ENCODE results near the gene PANK2.
"Not testable (repeated sequence)": the region's sequence is repeated elsewhere in the genome, so short reads cannot be mapped to it uniquely, and the experiment has no call there.

The PANK2 gene

GRCh38 chr20:3888622-3889488 is at the start of gene PANK2:
Gene PANK2, plus strand, starts transcription at chr20:3889387.
- peak; percentile 98 for DNase-seq (ENCODE audit: low read depth)

- DNase-seq (ENCODE audit: low read depth) = not testable (repeated sequence)
Observed at GRCh38 chr20:3840201-3840600, 49.0 kb upstream of the PANK2 start.

- no peak for DNase-seq (ENCODE audit: low read depth)
Observed at GRCh38 chr20:3842348-3842930, 46.7 kb upstream of the PANK2 start.

DNA sequence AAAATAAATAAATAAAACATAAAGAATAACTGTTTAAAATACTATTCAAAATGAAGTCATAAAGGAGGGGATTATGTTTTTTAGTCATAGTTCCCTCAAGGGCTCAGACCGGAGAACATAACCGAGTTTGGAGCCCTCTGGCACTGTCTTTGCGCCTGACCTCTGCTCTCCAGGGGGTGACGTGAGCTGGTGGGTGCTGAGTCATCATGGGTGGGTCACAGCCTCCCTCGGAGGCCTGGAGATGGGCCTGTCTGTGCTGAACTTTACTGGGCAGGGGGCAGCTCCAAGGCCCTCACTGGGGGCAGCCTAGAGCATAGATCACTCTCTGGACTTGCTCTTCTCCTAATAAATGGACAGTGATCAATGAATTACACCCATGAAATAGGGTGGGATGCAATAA is 45.7 kb upstream of the PANK2 start:
- no peak for DNase-seq (ENCODE audit: low read depth)

- not testable (repeated sequence) for DNase-seq (ENCODE audit: low read depth)
Observed at GRCh38 chr20:3843990-3844619, 45.1 kb upstream of the PANK2 start.

- no peak for DNase-seq (ENCODE audit: low read depth)
Observed at GRCh38 chr20:3846378-3846739, 42.8 kb upstream of the PANK2 start.

- peak; percentile 40 for DNase-seq (ENCODE audit: low read depth)
Observed at GRCh38 chr20:3846740-3847428, 42.3 kb upstream of the PANK2 start, which contains the start of gene MAVS. Gene MAVS, plus strand, starts transcription at chr20:3846834. Its CDS starts 7,791 bp downstream, at chr20:3854625.

DNA sequence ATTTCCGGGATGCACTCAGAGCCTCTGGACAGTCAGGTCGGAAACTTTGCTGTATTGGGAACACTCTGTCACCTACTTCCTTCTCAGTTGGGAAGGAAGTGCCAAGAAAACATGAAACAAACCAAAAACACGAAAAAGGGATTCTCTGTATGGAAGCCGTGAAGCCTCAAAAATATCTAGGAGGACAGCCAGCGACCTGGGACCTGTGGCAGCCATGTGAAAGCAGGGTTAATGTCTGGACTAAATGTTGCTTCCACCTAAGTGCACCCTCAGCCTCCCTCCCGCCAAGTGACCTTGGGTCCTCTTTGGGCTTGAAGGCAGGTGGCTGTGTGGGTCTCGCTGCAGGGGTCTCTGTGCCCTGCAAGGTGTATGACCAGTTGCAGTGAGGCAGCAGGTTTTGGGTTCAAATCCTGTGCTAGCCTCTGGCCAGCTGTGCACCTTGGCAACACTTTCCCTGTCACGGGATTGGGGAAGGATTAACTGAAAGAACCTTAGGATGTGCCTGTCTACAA is 41.7 kb upstream of the PANK2 start:
- no peak for DNase-seq (ENCODE audit: low read depth)

- DNase-seq (ENCODE audit: low read depth) = no peak
Observed at GRCh38 chr20:3848565-3848964, 40.6 kb upstream of the PANK2 start.

- no peak for DNase-seq (ENCODE audit: low read depth)
Observed at GRCh38 chr20:3854462-3854871, 34.7 kb upstream of the PANK2 start.

DNA sequence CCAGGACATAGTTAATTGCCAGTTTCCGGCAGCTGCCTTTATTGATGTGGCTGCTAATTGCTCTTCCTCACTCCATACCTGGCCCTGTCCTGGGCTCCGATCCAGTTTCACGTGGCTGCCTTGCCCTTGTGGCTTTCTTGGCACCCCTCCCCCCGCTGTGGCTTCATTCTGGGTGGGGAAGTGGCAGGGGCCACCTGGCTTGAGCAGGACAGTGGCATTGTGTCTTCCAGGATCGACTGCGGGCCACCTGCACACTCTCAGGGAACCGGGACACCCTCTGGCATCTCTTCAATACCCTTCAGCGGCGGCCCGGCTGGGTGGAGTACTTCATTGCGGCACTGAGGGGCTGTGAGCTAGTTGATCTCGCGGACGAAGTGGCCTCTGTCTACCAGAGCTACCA is 31.8 kb upstream of the PANK2 start:
- no peak for DNase-seq (ENCODE audit: low read depth)

DNA sequence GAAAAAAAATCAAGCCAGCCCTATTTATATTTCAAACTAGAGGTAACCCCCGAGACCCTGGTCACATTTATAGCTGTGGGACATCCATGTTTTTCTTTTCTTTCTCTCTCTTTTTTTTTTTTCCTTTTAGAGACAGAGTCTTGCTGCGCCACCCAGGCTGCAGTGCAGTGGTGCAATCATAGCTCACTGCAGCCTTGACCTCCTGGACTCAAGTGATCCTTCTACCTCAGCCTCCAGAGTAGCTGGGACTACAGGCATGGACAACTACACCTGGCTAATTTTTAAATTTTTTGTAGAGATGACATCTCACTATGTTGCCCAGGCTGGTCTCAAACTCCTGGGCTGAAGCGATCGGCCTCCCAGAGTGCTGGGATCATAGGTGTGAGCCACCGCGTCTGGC is 30.5 kb upstream of the PANK2 start:
- no peak for DNase-seq (ENCODE audit: low read depth)

- DNase-seq (ENCODE audit: low read depth) = no peak
Observed at GRCh38 chr20:3861191-3861590, 28.0 kb upstream of the PANK2 start.

DNA sequence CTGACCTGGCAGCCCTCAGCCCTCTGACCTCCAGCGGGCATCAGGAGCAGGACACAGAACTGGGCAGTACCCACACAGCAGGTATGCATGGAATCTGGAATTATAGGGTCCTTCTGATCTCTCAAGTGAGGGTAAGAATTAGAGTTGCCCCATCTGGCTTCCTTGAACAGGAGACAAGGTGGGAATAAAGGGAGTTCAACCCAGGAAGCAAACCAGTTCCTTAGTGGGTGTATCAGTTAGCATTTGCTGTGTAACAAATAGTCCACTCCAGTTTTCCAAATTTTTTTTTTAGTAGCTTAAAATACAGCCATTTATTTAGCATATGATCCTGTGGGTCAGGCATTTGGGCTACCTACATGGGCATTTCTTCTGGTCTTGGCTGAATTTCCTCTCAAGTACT is 26.9 kb upstream of the PANK2 start:
- no peak for DNase-seq (ENCODE audit: low read depth)

- no peak for DNase-seq (ENCODE audit: low read depth)
Observed at GRCh38 chr20:3863317-3863716, 25.9 kb upstream of the PANK2 start.

DNA sequence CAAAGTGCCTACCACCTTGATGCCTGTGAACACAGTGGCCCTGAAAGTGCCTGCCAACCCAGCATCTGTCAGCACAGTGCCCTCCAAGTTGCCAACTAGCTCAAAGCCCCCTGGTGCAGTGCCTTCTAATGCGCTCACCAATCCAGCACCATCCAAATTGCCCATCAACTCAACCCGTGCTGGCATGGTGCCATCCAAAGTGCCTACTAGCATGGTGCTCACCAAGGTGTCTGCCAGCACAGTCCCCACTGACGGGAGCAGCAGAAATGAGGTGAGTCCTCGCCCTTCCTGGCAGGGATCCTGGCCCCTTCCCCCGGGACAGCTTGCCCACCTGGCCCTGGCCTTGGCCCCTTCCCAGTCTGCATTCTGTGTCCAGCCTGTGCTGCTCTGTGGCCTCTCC is 24.7 kb upstream of the PANK2 start:
- DNase-seq (ENCODE audit: low read depth) = no peak

DNA sequence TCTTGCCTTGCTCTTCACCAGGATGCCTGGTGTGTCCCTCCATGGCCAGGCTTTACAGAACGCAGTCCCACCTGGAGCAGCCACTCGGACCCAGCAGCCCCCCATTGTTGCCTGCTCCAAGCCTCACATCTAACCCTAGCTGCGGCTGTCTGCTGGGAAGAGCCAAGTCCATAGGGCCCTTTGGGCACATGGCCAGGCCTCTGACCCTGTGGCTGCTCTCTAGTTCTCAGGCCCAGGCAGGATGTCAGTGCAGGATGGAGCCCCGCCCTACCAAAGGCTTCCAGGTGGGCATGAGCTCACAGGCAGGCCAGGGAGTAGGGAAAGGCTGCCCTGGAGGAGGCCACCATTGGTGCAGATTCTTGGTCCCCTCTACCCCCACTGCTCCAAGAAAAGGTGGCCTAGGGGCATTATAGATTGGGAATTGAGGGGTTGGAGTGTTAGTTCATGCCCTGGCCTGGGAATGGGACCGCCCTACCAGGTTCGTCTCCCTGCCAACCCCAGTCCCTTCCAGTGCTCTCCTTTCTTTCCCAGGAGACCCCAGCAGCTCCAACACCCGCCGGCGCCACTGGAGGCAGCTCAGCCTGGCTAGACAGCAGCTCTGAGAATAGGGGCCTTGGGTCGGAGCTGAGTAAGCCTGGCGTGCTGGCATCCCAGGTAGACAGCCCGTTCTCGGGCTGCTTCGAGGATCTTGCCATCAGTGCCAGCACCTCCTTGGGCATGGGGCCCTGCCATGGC is 23.9 kb upstream of the PANK2 start:
- no peak for DNase-seq (ENCODE audit: low read depth)

GRCh38 chr20:3865887-3866407 is 23.2 kb upstream of the PANK2 start:
- no peak for DNase-seq (ENCODE audit: low read depth)

DNA sequence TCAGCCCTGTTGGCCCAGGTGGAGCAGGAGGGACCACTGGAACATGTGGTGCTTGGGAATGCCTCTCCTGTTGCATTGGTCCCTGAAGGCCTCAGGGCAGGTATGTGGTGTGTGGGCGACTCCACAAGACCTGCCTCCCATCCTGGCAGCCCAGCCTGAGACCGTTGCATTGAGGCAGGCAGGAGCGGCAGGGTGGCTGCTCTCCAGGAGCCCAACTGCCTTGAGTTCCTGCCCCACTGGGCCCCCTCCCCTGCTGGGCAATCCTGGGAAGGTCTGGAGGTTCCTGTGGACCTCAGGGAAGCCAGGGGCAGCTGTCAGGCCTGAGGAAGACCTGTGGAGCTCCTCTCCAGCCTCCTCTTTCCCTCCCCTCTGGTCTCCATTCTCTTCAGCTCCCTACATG is 22.7 kb upstream of the PANK2 start:
- DNase-seq (ENCODE audit: low read depth) = no peak

DNA sequence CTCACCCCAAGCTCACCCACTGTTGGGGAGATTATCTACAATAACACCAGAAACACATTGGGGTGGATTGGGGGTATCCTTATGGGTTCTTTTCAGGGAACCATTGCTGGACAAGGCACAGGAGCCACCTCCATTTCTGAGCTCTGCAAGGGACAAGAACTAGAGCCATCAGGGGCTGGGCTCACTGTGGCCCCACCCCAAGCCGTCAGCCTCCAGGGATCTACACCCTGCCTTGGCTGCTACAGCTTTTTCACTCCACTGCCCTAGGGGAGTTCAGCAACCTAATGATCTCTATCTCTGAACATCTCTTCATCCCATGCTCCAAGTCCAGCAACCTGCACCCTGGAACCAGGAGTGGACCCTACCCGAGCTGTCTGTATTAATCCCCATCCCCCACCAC is 21.4 kb upstream of the PANK2 start:
- no peak for DNase-seq (ENCODE audit: low read depth)

DNA sequence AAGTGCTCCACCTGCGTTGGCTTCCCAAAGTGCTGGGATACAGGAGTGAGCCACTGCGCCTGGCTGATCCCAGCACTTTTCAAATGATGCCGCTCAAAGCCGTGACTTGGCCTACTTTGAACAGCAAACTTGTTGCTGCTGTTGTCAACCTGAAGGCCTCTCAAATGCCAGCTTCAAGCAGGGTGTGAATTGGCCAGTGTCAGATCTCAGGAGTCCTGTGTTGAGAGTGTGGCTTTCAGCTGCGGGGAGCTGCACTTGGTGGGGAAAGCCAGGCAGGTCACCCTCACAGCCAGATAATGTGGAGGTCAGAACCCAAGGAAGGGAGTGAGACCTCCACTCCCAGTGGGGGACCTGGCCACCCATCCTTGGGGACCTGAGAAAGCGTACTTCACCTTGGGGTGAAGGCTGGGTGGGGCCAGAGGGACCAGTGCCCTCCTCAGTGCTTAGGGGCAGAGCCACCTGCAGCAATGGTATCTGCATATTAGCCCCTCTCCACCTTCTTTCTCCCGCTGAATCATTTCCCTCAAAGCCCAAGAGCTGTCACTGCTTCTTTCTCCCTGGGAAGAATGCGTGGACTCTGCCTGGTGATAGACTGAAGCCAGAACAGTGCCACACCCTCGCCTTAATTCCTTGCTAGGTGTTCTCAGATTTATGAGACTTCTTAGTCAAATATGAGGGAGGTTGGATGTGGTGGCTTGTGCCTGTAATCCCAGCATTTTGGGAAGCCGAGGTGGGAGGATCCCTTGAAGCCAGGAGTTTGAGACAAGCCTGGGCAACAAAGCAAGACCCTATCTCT is 19.1 kb upstream of the PANK2 start:
- no peak for DNase-seq (ENCODE audit: low read depth)
